HL-60 (cell line): Measurements from ENCODE around the gene STAMBP.

Experiments used
- DNase-seq, 2 experiments: peaks; one replicate each; pipeline ENCODE4 v3.0.0-alpha.2; 2010 to 2020; ENCODE audit warnings: low read depth in 1 of 2, low spot score in 1 of 2
- H3K27ac ChIP-seq: fragments of 250-450 bp; sonication (Bioruptor Pico); replicated peaks from 2 replicates; pipeline ENCODE4 v1.5.1; 2020; ENCODE audit warnings: mild to moderate bottlenecking, moderate library complexity
- H3K27me3 ChIP-seq: fragments of 250-450 bp; sonication (Bioruptor Pico); 2 replicates; pipeline ENCODE4 v1.5.1; 2021; ENCODE audit warnings: mild to moderate bottlenecking, moderate library complexity; ENCODE audit not compliant: insufficient read depth, poor library complexity, severe bottlenecking
- H3K4me3 ChIP-seq: replicated peaks from 2 replicates; pipeline ENCODE4 v1.5.1; 2011; ENCODE audit warnings: mild to moderate bottlenecking, control low read depth, low read length; ENCODE audit not compliant: insufficient read depth
- GABPA ChIP-seq: IDR thresholded peaks from 2 replicates; pipeline ENCODE4 v1.6.1; 2012; ENCODE audit warnings: low read depth
- POLR2AphosphoS5 ChIP-seq: IDR thresholded peaks from 2 replicates; pipeline ENCODE4 v1.6.1; 2012; ENCODE audit warnings: low read depth
- SPI1 ChIP-seq: IDR thresholded peaks from 2 replicates; pipeline ENCODE4 v1.6.1; 2012; ENCODE audit warnings: low read depth, mild to moderate bottlenecking, borderline replicate concordance
- TF ChIP-seq, protein P1 (sequence below): IDR thresholded peaks from 2 replicates; pipeline ENCODE4 v1.6.1; 2012; ENCODE audit warnings: low read depth; ENCODE audit not compliant: insufficient replicate concordance
- TF ChIP-seq, protein P2 (sequence below): IDR thresholded peaks from one replicate; pipeline ENCODE4 v1.5.1; 2011; ENCODE audit warnings: low read length, control low read depth, inconsistent platforms; ENCODE audit not compliant: insufficient read depth

Gene STAMBP

DNA sequence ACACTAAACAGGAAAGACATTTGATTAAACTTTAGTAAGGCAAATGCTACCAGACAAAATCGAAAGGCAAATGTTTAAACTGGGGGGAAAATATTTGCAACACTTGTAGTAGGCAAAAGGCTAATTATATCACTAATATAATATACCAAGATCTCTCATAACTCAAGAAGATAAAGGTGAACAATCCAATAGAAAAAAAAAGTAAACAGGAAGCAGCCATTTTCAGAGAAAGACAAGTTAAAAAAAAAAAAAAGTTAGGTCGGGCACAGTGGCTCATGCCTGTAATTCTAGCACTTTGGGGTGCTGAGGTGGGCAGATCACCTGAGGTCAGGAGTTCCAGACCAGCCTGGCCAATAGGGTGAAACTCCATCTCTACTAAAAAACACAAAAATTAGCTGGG is 59.6 kb downstream of the STAMBP start:
- DNase-seq: no peak
- Histone ChIP-seq H3K27me3 (no peaks in the 10 kb centered on the region), H3K27ac (no peak overlapping the region), H3K4me3 (no peak overlapping the region)
- TF ChIP-seq, protein P1, sequence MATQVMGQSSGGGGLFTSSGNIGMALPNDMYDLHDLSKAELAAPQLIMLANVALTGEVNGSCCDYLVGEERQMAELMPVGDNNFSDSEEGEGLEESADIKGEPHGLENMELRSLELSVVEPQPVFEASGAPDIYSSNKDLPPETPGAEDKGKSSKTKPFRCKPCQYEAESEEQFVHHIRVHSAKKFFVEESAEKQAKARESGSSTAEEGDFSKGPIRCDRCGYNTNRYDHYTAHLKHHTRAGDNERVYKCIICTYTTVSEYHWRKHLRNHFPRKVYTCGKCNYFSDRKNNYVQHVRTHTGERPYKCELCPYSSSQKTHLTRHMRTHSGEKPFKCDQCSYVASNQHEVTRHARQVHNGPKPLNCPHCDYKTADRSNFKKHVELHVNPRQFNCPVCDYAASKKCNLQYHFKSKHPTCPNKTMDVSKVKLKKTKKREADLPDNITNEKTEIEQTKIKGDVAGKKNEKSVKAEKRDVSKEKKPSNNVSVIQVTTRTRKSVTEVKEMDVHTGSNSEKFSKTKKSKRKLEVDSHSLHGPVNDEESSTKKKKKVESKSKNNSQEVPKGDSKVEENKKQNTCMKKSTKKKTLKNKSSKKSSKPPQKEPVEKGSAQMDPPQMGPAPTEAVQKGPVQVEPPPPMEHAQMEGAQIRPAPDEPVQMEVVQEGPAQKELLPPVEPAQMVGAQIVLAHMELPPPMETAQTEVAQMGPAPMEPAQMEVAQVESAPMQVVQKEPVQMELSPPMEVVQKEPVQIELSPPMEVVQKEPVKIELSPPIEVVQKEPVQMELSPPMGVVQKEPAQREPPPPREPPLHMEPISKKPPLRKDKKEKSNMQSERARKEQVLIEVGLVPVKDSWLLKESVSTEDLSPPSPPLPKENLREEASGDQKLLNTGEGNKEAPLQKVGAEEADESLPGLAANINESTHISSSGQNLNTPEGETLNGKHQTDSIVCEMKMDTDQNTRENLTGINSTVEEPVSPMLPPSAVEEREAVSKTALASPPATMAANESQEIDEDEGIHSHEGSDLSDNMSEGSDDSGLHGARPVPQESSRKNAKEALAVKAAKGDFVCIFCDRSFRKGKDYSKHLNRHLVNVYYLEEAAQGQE: no peak
- TF ChIP-seq POLR2AphosphoS5 (no peak), SPI1 (no peak), GABPA (no peak)
- TF ChIP-seq, protein P2, sequence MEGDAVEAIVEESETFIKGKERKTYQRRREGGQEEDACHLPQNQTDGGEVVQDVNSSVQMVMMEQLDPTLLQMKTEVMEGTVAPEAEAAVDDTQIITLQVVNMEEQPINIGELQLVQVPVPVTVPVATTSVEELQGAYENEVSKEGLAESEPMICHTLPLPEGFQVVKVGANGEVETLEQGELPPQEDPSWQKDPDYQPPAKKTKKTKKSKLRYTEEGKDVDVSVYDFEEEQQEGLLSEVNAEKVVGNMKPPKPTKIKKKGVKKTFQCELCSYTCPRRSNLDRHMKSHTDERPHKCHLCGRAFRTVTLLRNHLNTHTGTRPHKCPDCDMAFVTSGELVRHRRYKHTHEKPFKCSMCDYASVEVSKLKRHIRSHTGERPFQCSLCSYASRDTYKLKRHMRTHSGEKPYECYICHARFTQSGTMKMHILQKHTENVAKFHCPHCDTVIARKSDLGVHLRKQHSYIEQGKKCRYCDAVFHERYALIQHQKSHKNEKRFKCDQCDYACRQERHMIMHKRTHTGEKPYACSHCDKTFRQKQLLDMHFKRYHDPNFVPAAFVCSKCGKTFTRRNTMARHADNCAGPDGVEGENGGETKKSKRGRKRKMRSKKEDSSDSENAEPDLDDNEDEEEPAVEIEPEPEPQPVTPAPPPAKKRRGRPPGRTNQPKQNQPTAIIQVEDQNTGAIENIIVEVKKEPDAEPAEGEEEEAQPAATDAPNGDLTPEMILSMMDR: no peak

DNA sequence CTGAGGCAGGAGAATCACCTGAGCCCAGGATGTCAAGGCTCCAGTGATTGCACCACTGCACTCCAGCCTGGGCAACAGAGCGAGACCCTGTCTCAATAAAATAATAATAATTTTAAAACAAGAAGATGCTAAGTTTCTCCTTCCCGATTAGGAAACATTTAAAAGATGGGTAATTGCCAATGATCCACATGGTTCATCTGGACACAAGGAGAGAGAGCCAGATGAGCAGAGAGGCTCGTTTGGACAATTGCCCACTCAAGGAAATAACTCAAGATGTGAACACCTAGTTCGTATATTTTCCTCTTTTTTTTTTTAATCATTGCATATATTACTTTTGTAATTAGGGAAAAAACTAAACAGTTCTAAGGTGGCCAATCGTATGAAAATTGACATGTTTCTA is 60.4 kb downstream of the STAMBP start:
- no peak for TF ChIP-seq POLR2AphosphoS5
- TF ChIP-seq SPI1: no peak
- TF ChIP-seq GABPA: no peak
- TF ChIP-seq, protein P1: no peak
- TF ChIP-seq, protein P2: no peak
- no peak overlapping the region for H3K4me3 ChIP-seq

DNA sequence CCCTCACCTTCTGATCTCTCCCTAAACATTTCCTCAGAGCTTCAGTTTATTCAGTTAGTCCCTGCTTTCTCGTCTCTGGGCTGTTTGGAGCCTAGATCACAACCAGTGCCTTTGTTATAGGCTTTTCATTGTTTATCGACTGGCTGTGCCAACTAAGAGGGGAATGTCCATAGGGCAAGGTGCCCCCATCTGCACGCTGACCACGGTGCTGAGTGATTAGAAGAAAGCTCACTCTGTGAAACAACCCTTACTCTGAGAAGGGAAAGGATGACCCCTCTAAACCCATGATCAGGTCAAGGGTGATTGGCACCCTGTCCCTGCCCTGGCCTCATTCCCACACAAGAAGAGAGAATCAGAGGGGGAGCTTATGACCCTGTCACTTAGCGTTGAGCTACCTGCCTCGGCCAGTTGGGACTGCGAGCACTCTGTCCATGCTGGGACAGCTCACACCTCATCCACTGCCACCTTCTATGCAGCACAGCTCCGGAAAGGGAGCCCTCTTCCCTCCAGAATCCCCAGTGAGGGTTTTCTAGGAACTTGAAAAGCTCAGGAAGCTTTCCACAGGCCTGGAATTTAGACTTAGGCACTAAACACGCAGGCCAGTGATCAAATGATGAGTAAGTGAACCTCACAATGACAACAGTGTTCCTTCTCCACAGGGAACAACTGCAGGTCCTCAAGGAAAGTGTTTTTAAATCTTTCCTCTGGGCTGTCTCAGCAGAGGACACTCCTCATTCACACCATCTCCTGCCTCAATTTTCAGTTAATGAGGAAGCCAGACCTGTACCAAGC is 61.7 kb downstream of the STAMBP start:
- DNase-seq: no peak
- TF ChIP-seq, protein P1: peak; percentile 40
- no peak for TF ChIP-seq SPI1
- no peaks in the 10 kb centered on the region for H3K27me3 ChIP-seq
- no peak overlapping the region for H3K27ac ChIP-seq
- no peak overlapping the region for H3K4me3 ChIP-seq

More for the DNA sequence above, 60.4 kb downstream of the STAMBP start:
- Histone ChIP-seq H3K27ac (no peak overlapping the region), H3K27me3 (no peaks in the 10 kb centered on the region)
- no peak for DNase-seq
